Measurements from ENCODE around the gene CDH3.

- TF ChIP-seq EZH2 (IDR thresholded peaks at IDR 0.05; ENCODE audit: low read depth, unreplicated experiment) (no peak), ETS1 (IDR thresholded peaks at IDR 0.05) (no peak), CTCF (conservative IDR thresholded peaks at IDR 0.05; ENCODE audit: low read depth in 2 of 2) (no peak), REST (IDR thresholded peaks at IDR 0.05; ENCODE audit: unreplicated experiment) (no peak), POLR2AphosphoS5 (IDR thresholded peaks at IDR 0.05; ENCODE audit: low read depth) (no peak), JUNB (IDR thresholded peaks at IDR 0.05; ENCODE audit: unreplicated experiment) (no peak), EZH2phosphoT487 (IDR thresholded peaks at IDR 0.05; ENCODE audit: unreplicated experiment) (no peak), NANOG (IDR thresholded peaks at IDR 0.05; ENCODE audit: borderline replicate concordance) (no peak), STAT1 (IDR thresholded peaks at IDR 0.05; ENCODE audit: unreplicated experiment) (no peak)
Measured at GRCh38 chr16:68728523-68728922, 83.4 kb downstream of the CDH3 start.

All from GM23338 (cell line).